H1 (cell line): Measurements from ENCODE around the gene IQCK. TPM values are rescaled to one million over a fixed set of nuclear protein-coding genes. Genes with fewer than 3 reads are reported as not detected.

Experiments
- CHD7 ChIP-seq: fragments of 300-600 bp; sonication (generic); IDR thresholded peaks from 2 replicates; pipeline ENCODE4 v1.7.1; 2012; ENCODE audit warnings: low read length, moderate library complexity, mild to moderate bottlenecking, inconsistent platforms; ENCODE audit not compliant: insufficient replicate concordance
- polyA plus RNA-seq, 7 experiments: library from polyadenylated mRNA; depleted of rRNA in 3 of 7; stranded (reverse) in 5 of 7; unstranded in 2 of 7; fragments of >200 nt in 5 of 7; fragments of 200-250 nt in 2 of 7; gene quantifications; 1 replicate in 5 of 7; 2 replicates in 1 of 7; 4 replicates in 1 of 7; pipeline versions ENCODE4 v1.2.1 to v1.2.3, GENCODE V29; 2011 to 2013; ENCODE audit warnings: missing spikeins in 2 of 7, mixed read lengths in 2 of 7
- total RNA-seq: library from RNA; stranded (reverse); fragmentation: NEBNext Ultra II Directional; extraction: Animal tissue kit (Norgen Biotek cat#: 25700); gene quantifications from 2 replicates; pipeline ENCODE4 v1.2.1, GENCODE V29; 2021

IQCK gene
- total and polyA plus RNA-seq, 2 of the 8 experiments (the other 6 are each of a cell fraction or from before 2014, with no cell fraction given) = 6.2 to 9.3 TPM

GRCh38 chr16:19804538-19805323, 86.7 kb downstream of the IQCK start (continued):
- TF ChIP-seq CHD7 = no peak
